Panc1 (cell line): Measurements from ENCODE around the gene RADIL. TPM values are rescaled to one million over a fixed set of nuclear protein-coding genes. Genes with fewer than 3 reads are reported as not detected.

Source experiments
- ATAC-seq: fragments of 200-7000 bp; cut with Tn5 transposase; 2 replicates; pipeline ENCODE4 v1.9.1; 2020; ENCODE audit warnings: mild to moderate bottlenecking, moderate library complexity
- BruUV-seq: library from RNA; stranded (reverse); fragments of 400-500 nt; replicated peaks from 2 replicates; lab custom pipeline; 2021; lab: Mats Ljungman, UMichigan
- CTCF ChIA-PET: fragments of 300-600 bp; sonication (Branson Sonifier 250); formaldehyde crosslinking; loops from one replicate; lab custom pipeline; 2022; ENCODE audit warnings: antibody characterized with exemption; lab: Charles Lee
- POLR2A ChIA-PET: fragments of 300-600 bp; sonication (Branson Sonifier 250); formaldehyde crosslinking; loops from one replicate; lab custom pipeline; 2022; ENCODE audit warnings: antibody characterized with exemption; lab: Charles Lee
- DNase-seq: peaks from one replicate; pipeline ENCODE4 v3.0.0-alpha.2; 2010; ENCODE audit warnings: low read depth, low spot score
- H3K27ac ChIP-seq: 2 replicates; pipeline ENCODE4 v1.5.1; 2011; ENCODE audit warnings: mild to moderate bottlenecking, low read length, inconsistent platforms
- H3K27me3 ChIP-seq: fragments of 200-500 bp; sonication (Bioruptor generic); 2 replicates; pipeline ENCODE4 v1.6.0; 2014; ENCODE audit warnings: low read length, inconsistent platforms; ENCODE audit not compliant: control insufficient read depth, insufficient read depth
- H3K36me3 ChIP-seq: fragments of 200-500 bp; sonication (Bioruptor generic); 2 replicates; pipeline ENCODE4 v1.5.1; 2014; ENCODE audit warnings: inconsistent platforms, mild to moderate bottlenecking, low read length, moderate library complexity; ENCODE audit not compliant: control insufficient read depth, insufficient read depth
- H3K4me1 ChIP-seq: 2 replicates; pipeline ENCODE4 v1.5.1; 2011; ENCODE audit warnings: inconsistent platforms, mild to moderate bottlenecking, low read length, moderate library complexity; ENCODE audit not compliant: control insufficient read depth, insufficient read depth
- H3K4me3 ChIP-seq, 2 experiments: 2 replicates each; pipeline ENCODE4 v1.5.1; 2011 to 2012; ENCODE audit warnings: low read depth in 2 of 2, low read length in 2 of 2, mild to moderate bottlenecking in 2 of 2, inconsistent platforms in 1 of 2, moderate library complexity in 1 of 2
- H3K9me3 ChIP-seq: fragments of 200-500 bp; sonication (Bioruptor generic); 2 replicates; pipeline ENCODE4 v1.5.1; 2014; ENCODE audit warnings: low read depth, mild to moderate bottlenecking, inconsistent platforms, low read length, moderate library complexity; ENCODE audit not compliant: control insufficient read depth, insufficient read depth
- POLR2AphosphoS5 ChIP-seq: IDR thresholded peaks from 2 replicates; pipeline ENCODE4 v1.6.1; 2012; ENCODE audit warnings: mild to moderate bottlenecking, low read depth, low read length, moderate library complexity
- SIN3A ChIP-seq: IDR thresholded peaks from 2 replicates; pipeline ENCODE4 v1.6.1; 2012; ENCODE audit warnings: low read depth, mild to moderate bottlenecking, low read length, moderate library complexity, borderline replicate concordance; ENCODE audit not compliant: insufficient read depth
- TCF7L2 ChIP-seq: IDR thresholded peaks from 2 replicates; pipeline ENCODE4 v1.6.1; 2011; ENCODE audit warnings: mild to moderate bottlenecking, low read depth, low read length, inconsistent platforms
- in situ Hi-C: cut with HindIII; loops from 2 replicates; pipeline ENCODE4 v1.10.0; 2016; ENCODE audit warnings: low sequenced_read_pairs, low pct_unique_long_range_greater_than_20kb
- intact Hi-C: fragments of 100-400 bp; cut with micrococcal nuclease; formaldehyde crosslinking; loops from one replicate; pipeline ENCODE4 v1.10.0; 2022; ENCODE audit not compliant: unreplicated experiment
- total RNA-seq: library from RNA; stranded (reverse); gene quantifications from one replicate; pipeline ENCODE4 v1.2.1, GENCODE V29; 2021; ENCODE audit not compliant: unreplicated experiment
- TF ChIP-seq, protein P1 (sequence below), 2 experiments: IDR thresholded peaks; 2 replicates each; pipeline ENCODE4 v1.6.1; 2011 to 2012; ENCODE audit warnings: low read depth in 2 of 2, control low read depth in 1 of 2, low read length in 1 of 2, mild to moderate bottlenecking in 1 of 2, moderate library complexity in 1 of 2; ENCODE audit not compliant: insufficient read depth in 1 of 2
- TF ChIP-seq, protein P2 (sequence below): fragments of 450-650 bp; IDR thresholded peaks from 2 replicates; pipeline ENCODE4 v1.5.1; 2017; ENCODE audit warnings: mild to moderate bottlenecking

Gene RADIL
- total RNA-seq, 1 experiment from 2014 or later, result 1.3 TPM

DNA sequence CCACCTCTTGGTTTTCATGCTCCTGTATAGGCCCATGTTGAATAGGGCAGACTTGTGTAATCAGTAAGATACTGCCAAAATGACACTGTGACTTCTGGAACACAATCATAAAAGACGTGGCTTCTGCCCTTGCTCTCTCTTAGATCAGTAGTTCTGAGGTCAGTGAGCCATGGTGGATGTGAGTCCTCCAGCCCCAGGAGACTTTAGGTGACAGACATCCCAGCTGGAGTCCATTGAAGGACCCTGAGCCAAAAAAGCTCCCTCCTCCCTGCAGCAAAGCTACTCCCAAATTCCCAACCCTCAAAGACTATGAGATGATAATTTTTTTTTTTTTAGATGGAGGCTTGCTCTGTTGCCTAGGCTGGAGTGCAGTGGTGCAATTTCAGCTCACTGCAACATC is 3.2 kb upstream of the RADIL start:
- TF ChIP-seq SIN3A, result no peak
- Histone ChIP-seq H3K27me3 (no peaks in the 10 kb centered on the region), H3K4me1 (peaks cover 2% of the 10 kb centered on the region; the same call in 1 of the 2 replicates), H3K27ac (no peak overlapping the region), H3K4me3 (no peak overlapping the region), H3K36me3 (no peaks in the 10 kb centered on the region), H3K9me3 (no peaks in the 10 kb centered on the region)
- in situ Hi-C loops, result no loop called here
- ATAC-seq (no peak), DNase-seq (no peak)
- no TSS peak for BruUV-seq
- ChIA-PET POLR2A (no interaction called here), CTCF (no interaction called here)
- intact Hi-C loops, result no loop called here

DNA sequence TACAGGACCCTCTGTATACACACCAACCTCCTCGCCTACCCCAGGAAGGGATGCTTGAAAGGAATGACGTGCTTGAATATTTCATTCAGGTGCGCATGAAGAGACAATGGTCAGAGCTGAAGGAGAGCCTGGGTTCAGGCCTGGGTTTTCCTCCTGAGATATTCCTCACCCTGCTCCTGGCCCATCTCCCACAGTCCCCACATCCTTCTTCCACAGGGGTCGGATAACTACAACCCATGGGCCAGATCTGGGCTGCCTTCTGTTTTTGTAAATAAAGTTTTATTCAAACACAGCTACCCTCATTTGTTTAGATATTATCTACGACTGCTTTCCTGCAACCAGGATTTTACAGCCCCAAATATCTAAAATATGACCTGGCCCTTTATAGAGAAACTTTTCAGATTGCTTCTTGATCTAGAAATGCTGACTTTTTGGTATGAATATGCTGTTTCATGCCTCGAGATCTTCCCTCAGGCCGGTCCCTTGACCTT is 1.8 kb upstream of the RADIL start:
- Histone ChIP-seq H3K36me3 (no peaks in the 10 kb centered on the region), H3K4me3 (no peak overlapping the region), H3K4me1 (peaks cover 2% of the 10 kb centered on the region; the same call in 1 of the 2 replicates), H3K27ac (no peak overlapping the region), H3K9me3 (no peaks in the 10 kb centered on the region), H3K27me3 (no peaks in the 10 kb centered on the region)
- ATAC-seq (no peak), DNase-seq (no peak)
- TF ChIP-seq POLR2AphosphoS5 (no peak), SIN3A (no peak), TCF7L2 (no peak)
- TF ChIP-seq, protein P1, sequence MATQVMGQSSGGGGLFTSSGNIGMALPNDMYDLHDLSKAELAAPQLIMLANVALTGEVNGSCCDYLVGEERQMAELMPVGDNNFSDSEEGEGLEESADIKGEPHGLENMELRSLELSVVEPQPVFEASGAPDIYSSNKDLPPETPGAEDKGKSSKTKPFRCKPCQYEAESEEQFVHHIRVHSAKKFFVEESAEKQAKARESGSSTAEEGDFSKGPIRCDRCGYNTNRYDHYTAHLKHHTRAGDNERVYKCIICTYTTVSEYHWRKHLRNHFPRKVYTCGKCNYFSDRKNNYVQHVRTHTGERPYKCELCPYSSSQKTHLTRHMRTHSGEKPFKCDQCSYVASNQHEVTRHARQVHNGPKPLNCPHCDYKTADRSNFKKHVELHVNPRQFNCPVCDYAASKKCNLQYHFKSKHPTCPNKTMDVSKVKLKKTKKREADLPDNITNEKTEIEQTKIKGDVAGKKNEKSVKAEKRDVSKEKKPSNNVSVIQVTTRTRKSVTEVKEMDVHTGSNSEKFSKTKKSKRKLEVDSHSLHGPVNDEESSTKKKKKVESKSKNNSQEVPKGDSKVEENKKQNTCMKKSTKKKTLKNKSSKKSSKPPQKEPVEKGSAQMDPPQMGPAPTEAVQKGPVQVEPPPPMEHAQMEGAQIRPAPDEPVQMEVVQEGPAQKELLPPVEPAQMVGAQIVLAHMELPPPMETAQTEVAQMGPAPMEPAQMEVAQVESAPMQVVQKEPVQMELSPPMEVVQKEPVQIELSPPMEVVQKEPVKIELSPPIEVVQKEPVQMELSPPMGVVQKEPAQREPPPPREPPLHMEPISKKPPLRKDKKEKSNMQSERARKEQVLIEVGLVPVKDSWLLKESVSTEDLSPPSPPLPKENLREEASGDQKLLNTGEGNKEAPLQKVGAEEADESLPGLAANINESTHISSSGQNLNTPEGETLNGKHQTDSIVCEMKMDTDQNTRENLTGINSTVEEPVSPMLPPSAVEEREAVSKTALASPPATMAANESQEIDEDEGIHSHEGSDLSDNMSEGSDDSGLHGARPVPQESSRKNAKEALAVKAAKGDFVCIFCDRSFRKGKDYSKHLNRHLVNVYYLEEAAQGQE (IDR thresholded peaks at IDR 0.05; ENCODE audit: insufficient read depth in 1 of 2, low read depth in 2 of 2, low read length in 1 of 2), result no peak
- TF ChIP-seq, protein P2, sequence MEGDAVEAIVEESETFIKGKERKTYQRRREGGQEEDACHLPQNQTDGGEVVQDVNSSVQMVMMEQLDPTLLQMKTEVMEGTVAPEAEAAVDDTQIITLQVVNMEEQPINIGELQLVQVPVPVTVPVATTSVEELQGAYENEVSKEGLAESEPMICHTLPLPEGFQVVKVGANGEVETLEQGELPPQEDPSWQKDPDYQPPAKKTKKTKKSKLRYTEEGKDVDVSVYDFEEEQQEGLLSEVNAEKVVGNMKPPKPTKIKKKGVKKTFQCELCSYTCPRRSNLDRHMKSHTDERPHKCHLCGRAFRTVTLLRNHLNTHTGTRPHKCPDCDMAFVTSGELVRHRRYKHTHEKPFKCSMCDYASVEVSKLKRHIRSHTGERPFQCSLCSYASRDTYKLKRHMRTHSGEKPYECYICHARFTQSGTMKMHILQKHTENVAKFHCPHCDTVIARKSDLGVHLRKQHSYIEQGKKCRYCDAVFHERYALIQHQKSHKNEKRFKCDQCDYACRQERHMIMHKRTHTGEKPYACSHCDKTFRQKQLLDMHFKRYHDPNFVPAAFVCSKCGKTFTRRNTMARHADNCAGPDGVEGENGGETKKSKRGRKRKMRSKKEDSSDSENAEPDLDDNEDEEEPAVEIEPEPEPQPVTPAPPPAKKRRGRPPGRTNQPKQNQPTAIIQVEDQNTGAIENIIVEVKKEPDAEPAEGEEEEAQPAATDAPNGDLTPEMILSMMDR, result no peak
- in situ Hi-C loops, result no loop called here
- BruUV-seq, result no TSS peak
- CTCF ChIA-PET, result no interaction called here
- POLR2A ChIA-PET, result no interaction called here
- intact Hi-C loops, result no loop called here

DNA sequence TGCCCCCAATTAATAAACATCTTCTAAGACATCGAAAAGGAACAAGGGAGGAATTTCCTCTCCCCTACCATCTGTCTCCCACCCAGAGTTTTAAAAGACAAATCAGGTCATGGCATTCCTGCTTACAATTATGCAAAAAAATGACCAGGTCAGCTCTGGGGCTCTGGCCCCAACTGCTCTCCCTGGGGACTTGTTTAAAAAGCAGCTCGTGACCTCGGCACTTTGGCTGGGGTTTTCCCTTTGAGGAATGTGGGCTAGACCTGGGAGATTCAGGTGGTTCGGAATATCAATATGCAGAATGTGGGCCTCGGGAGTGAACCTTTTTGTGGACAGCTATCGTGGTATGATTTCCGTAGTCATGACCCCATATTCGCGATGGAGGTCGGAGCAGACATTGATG is 648 bp upstream of the RADIL start:
- H3K4me1 ChIP-seq, result peaks cover 2% of the 10 kb centered on the region; the same call in 1 of the 2 replicates
- intact Hi-C loops, result no loop called here
- in situ Hi-C loops, result no loop called here
- H3K27ac ChIP-seq, result no peak overlapping the region
- H3K36me3 ChIP-seq, result no peaks in the 10 kb centered on the region
- no peaks in the 10 kb centered on the region for H3K9me3 ChIP-seq
- DNase-seq (no peak), ATAC-seq (no peak)
- no TSS peak for BruUV-seq
- no peak overlapping the region for H3K4me3 ChIP-seq
- ChIA-PET CTCF (no interaction called here), POLR2A (no interaction called here)
- TF ChIP-seq SIN3A (no peak), POLR2AphosphoS5 (no peak), TCF7L2 (no peak)
- TF ChIP-seq, protein P2, result no peak
- TF ChIP-seq, protein P1 (IDR thresholded peaks at IDR 0.05; ENCODE audit: insufficient read depth in 1 of 2, low read depth in 2 of 2, low read length in 1 of 2), result no peak
- H3K27me3 ChIP-seq, result no peaks in the 10 kb centered on the region
